Measurements from ENCODE around the gene C1QTNF8. TPM values are rescaled to one million over a fixed set of nuclear protein-coding genes. Genes with fewer than 3 reads are reported as not detected.

Gene C1QTNF8
- total RNA-seq, 1 experiment from 2014 or later: not detected

DNA sequence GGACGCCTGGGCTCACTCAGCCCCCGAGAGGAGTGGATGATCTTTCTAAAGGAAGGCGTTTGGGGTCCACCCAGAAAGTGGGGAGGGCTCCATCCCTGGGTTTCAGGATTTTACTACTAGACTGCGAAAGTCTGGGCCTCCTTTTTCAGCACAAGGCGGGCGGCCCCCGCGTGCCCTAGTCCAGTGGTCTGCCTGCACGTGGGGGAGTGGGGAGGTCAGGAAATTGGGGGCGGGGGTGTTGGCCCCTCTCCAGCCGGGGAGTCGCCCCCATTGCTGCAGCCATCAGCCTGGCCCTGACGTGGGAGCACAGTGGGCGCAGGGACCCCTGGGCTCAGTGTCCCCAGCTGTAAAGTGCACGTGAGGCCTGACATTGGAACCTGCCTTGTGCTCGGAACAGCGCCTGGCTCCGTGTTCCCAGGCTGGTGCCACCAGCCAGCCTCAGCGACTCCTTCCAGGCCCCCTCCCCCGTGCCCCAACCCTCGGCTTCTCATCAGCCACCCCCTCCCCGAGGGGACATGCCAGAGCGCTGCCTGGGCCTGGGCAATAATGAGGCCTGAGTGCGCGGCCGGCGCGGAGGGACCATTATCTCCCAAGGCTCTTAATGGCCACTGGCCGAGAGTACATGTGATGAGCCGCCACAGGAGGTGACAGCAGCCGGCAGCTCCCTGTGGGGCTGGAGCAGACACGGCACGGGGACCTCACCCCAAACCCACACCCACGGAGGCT lies 2.4 kb upstream of the C1QTNF8 start:
- H3K4me1 ChIP-seq (ENCODE audit: insufficient read depth, low read length): no peaks in the 10 kb centered on the region
- no peak for DNase-seq

More for the DNA sequence above, 2.4 kb upstream of the C1QTNF8 start:
- Mint-ChIP-seq H3K27me3 (ENCODE audit: low read depth) (no peaks in the 10 kb centered on the region; the same call in 1 of the 2 replicates), H3K36me3 (ENCODE audit: insufficient read depth in 1 of 3, low read depth in 3 of 3) (no peaks in the 10 kb centered on the region), H3K4me1 (peaks cover 0 to 7% of the 10 kb centered on the region in 2 experiments; a peak in 2 of 4 replicates), H3K27ac (no peak overlapping the region; a peak in 1 of 7 replicates), H3K9me3 (no peaks in the 10 kb centered on the region), H3K4me3 (no peak overlapping the region)
- no peak overlapping the region for H2AK5ac ChIP-seq (ENCODE audit: insufficient read length, low read length)
- TF ChIP-seq, protein P1, sequence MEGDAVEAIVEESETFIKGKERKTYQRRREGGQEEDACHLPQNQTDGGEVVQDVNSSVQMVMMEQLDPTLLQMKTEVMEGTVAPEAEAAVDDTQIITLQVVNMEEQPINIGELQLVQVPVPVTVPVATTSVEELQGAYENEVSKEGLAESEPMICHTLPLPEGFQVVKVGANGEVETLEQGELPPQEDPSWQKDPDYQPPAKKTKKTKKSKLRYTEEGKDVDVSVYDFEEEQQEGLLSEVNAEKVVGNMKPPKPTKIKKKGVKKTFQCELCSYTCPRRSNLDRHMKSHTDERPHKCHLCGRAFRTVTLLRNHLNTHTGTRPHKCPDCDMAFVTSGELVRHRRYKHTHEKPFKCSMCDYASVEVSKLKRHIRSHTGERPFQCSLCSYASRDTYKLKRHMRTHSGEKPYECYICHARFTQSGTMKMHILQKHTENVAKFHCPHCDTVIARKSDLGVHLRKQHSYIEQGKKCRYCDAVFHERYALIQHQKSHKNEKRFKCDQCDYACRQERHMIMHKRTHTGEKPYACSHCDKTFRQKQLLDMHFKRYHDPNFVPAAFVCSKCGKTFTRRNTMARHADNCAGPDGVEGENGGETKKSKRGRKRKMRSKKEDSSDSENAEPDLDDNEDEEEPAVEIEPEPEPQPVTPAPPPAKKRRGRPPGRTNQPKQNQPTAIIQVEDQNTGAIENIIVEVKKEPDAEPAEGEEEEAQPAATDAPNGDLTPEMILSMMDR (conservative IDR thresholded peaks at IDR 0.05): no peak
- no peak overlapping the region for H3K9ac ChIP-seq (ENCODE audit: extremely low read depth, insufficient read length, low read length)
- no peak overlapping the region for H2BK20ac ChIP-seq (ENCODE audit: low read depth, low read length, poor library complexity, severe bottlenecking)
- peaks cover 4% of the 10 kb centered on the region for H3K23me2 ChIP-seq (ENCODE audit: insufficient read length, low read depth, low read length, poor library complexity, severe bottlenecking)
- no peak overlapping the region for H4K8ac ChIP-seq (replicated peaks; ENCODE audit: insufficient read length, low read depth, low read length)
- H3T11ph ChIP-seq (ENCODE audit: low read length): no peak overlapping the region
- no peaks in the 10 kb centered on the region for H3K79me1 ChIP-seq (ENCODE audit: insufficient read depth, low read depth, low read length, poor library complexity, severe bottlenecking)
- no peak overlapping the region for H3K23ac ChIP-seq (ENCODE audit: insufficient read length, low read depth, low read length)
- no peak overlapping the region for H3K4me2 ChIP-seq (ENCODE audit: insufficient read depth, insufficient read length, low read length)
- no peak overlapping the region for H3K18ac ChIP-seq (ENCODE audit: insufficient read length, low read depth, low read length)
- no peak overlapping the region for H2BK12ac ChIP-seq (ENCODE audit: insufficient read length, low read depth, low read length)
- H3K27ac ChIP-seq (ENCODE audit: insufficient read length, low read depth, low read length): no peak overlapping the region
- no peaks in the 10 kb centered on the region for H3K9me3 ChIP-seq (ENCODE audit: control insufficient read depth, low read depth, low read length)
- no peak overlapping the region for H4K91ac ChIP-seq (ENCODE audit: insufficient read length, low read depth, low read length)
- no CpG with 5 or more reads among the region's 34 CpGs for WGBS (ENCODE audit: extremely low coverage, insufficient read length, low lambda C conversion rate)
- no peak overlapping the region for H3K4ac ChIP-seq (ENCODE audit: low read depth, low read length)
- no peak overlapping the region for H2BK15ac ChIP-seq (ENCODE audit: low read depth, low read length)
- no peak overlapping the region for H3K56ac ChIP-seq (ENCODE audit: insufficient read length, low read depth, low read length)
- H4K20me1 ChIP-seq (ENCODE audit: control insufficient read depth, insufficient read depth, insufficient read length): no peaks in the 10 kb centered on the region
- H3K14ac ChIP-seq (ENCODE audit: insufficient read depth, low read length): no peak overlapping the region
- no peaks in the 10 kb centered on the region for H3K27me3 ChIP-seq (ENCODE audit: insufficient read depth, low read length)
- no peak overlapping the region for H2BK120ac ChIP-seq (ENCODE audit: low read depth, low read length, poor library complexity, severe bottlenecking)
- H2AFZ ChIP-seq (ENCODE audit: low read length): no peak overlapping the region
- no peaks in the 10 kb centered on the region for H3K79me2 ChIP-seq (ENCODE audit: insufficient read depth, low read length)
- no peak overlapping the region for H2BK5ac ChIP-seq (ENCODE audit: insufficient read length, low read length)
- no peak overlapping the region for H4K5ac ChIP-seq (ENCODE audit: insufficient read length, low read depth, low read length)
